Transverse colon (tissue), 3 donors: ENCODE measurements around the gene GRB14.

Source experiments
- EP300 ChIP-seq: sonication (generic); formaldehyde crosslinking; IDR thresholded peaks from one replicate; pipeline ENCODE4 v1.6.1; 2017; ENCODE audit warnings: antibody characterized with exemption, low read depth
- POLR2A ChIP-seq: fragments of 450-650 bp; IDR thresholded peaks from one replicate; pipeline ENCODE4 v1.6.1; 2016; ENCODE audit warnings: antibody characterized with exemption, mild to moderate bottlenecking, moderate library complexity
- TF ChIP-seq, protein P1 (sequence below), 5 experiments: fragments of 200-600 bp in 3 of 5; fragments of 450-650 bp in 2 of 5; sonication (generic) in 3 of 5; IDR thresholded peaks; 1 replicate in 2 of 5; 2 replicates in 3 of 5; pipeline ENCODE4 v1.5.1; 2016 to 2017; ENCODE audit warnings: antibody characterized with exemption in 5 of 5, inconsistent platforms in 3 of 5, mild to moderate bottlenecking in 2 of 5, moderate library complexity in 1 of 5

DNA sequence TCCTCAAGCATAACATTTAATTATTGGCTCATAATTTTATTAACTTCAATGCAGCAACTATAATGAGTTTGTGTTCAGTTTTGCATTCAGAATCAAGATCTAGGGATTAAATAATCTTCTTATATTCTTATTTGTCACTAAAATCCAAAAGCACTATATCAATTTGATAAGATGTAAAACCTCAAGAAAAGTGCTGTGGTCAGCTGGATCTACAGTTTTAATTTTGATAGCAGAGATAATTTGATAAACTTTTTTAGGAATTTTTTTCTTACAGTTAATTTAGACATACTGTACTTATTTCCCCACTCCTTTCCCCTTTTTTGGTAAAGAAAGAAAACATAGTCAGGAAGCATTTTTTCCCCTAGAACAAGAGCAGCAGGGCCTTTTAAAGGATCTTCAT is 146.4 kb downstream of the GRB14 start:
- TF ChIP-seq EP300 = no peak
- TF ChIP-seq POLR2A = no peak
- TF ChIP-seq, protein P1, sequence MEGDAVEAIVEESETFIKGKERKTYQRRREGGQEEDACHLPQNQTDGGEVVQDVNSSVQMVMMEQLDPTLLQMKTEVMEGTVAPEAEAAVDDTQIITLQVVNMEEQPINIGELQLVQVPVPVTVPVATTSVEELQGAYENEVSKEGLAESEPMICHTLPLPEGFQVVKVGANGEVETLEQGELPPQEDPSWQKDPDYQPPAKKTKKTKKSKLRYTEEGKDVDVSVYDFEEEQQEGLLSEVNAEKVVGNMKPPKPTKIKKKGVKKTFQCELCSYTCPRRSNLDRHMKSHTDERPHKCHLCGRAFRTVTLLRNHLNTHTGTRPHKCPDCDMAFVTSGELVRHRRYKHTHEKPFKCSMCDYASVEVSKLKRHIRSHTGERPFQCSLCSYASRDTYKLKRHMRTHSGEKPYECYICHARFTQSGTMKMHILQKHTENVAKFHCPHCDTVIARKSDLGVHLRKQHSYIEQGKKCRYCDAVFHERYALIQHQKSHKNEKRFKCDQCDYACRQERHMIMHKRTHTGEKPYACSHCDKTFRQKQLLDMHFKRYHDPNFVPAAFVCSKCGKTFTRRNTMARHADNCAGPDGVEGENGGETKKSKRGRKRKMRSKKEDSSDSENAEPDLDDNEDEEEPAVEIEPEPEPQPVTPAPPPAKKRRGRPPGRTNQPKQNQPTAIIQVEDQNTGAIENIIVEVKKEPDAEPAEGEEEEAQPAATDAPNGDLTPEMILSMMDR (IDR thresholded peaks at IDR 0.05) = no peak
